Activated CD4-positive, alpha-beta T cell treated with anti-CD3 and anti-CD28 coated beads for 36 hours (primary cell): Measurements from ENCODE around the gene RTKN2. TPM values are rescaled to one million over a fixed set of nuclear protein-coding genes. Genes with fewer than 3 reads are reported as not detected.

Source experiments
- ATAC-seq: fragments of 200-7000 bp; cut with Tn5 transposase; one replicate; pipeline ENCODE4 v1.10.0; 2021; ENCODE audit warnings: mild to moderate bottlenecking, moderate library complexity
- CTCF ChIA-PET: fragments of 350-600 bp; sonication (Branson Sonifier 250); formaldehyde crosslinking; loops from one replicate; lab custom pipeline; 2021; ENCODE audit warnings: antibody characterized with exemption; lab: Charles Lee
- POLR2A ChIA-PET: fragments of 350-600 bp; sonication (Branson Sonifier 250); formaldehyde crosslinking; loops from one replicate; lab custom pipeline; 2021; ENCODE audit warnings: antibody characterized with exemption, inconsistent platforms; lab: Charles Lee
- DNase-seq: peaks from one replicate; pipeline ENCODE4 v3.0.0-alpha.2; 2020
- H3K27ac Mint-ChIP-seq: one replicate; pipeline ENCODE4 v1.8.0; 2021; ENCODE audit warnings: mixed read lengths
- H3K27me3 Mint-ChIP-seq: one replicate; pipeline ENCODE4 v1.8.0; 2021; ENCODE audit warnings: mixed read lengths
- H3K36me3 Mint-ChIP-seq: one replicate; pipeline ENCODE4 v1.8.0; 2021; ENCODE audit warnings: low read depth, mixed read lengths
- H3K4me1 Mint-ChIP-seq: one replicate; pipeline ENCODE4 v1.8.0; 2021; ENCODE audit warnings: mixed read lengths
- H3K4me3 Mint-ChIP-seq: one replicate; pipeline ENCODE4 v1.8.0; 2021; ENCODE audit warnings: mild to moderate bottlenecking, moderate library complexity, mixed read lengths
- H3K9me3 Mint-ChIP-seq: one replicate; pipeline ENCODE4 v1.8.0; 2021; ENCODE audit warnings: low read depth, mixed read lengths
- intact Hi-C, 2 experiments: fragments of 100-400 bp; cut with DNase I in 1 of 2; cut with micrococcal nuclease in 1 of 2; formaldehyde crosslinking; loops; one replicate each; pipeline versions ENCODE4 v1.14.2 to v1.15.1; 2022 to 2024; cut with DNase I, micrococcal nuclease
- total RNA-seq, 2 experiments: library from RNA; stranded (reverse); gene quantifications; one replicate each; pipeline ENCODE4 v1.2.3, GENCODE V29; 2021

RTKN2 gene
- total RNA-seq, 2 experiments from 2014 or later: 4.8 TPM

GRCh38 chr10:62180677-62181076 is 88.0 kb downstream of the RTKN2 start:
- ChIA-PET CTCF (interaction anchor here (0.8 kb wide), 1 partner anchor 64 kb away, joined by 3 read pairs; no protein-coding TSS in a partner anchor), POLR2A (interaction anchor here (0.9 kb wide), 1 partner anchor 134 kb away, joined by 3 read pairs; no protein-coding TSS in a partner anchor)
- Mint-ChIP-seq H3K9me3 (peaks cover 31% of the 10 kb centered on the region), H3K4me1 (peaks cover 75% of the 10 kb centered on the region), H3K36me3 (peaks cover 56% of the 10 kb centered on the region), H3K4me3 (no peak overlapping the region), H3K27me3 (no peaks in the 10 kb centered on the region), H3K27ac (peak overlapping the region; percentile 92)
- ATAC-seq (no peak), DNase-seq (no peak)
- intact Hi-C loops: loop anchor here (5.0 kb wide), 4 partner anchors 68 to 1208 kb away; no protein-coding TSS in a partner anchor

- POLR2A ChIA-PET: interaction anchor here (0.7 kb wide), 1 partner anchor 143 kb away, joined by 4 read pairs; no protein-coding TSS in a partner anchor
- intact Hi-C loops: no loop called here
- H3K9me3 Mint-ChIP-seq: peaks cover 29% of the 10 kb centered on the region
- H3K27me3 Mint-ChIP-seq: no peaks in the 10 kb centered on the region
- CTCF ChIA-PET: interaction anchor here (1.1 to 1.4 kb wide), 2 partner anchors 135 to 140 kb away, joined by 4 to 5 read pairs; no protein-coding TSS in a partner anchor
- ATAC-seq (no peak), DNase-seq (no peak)
- peak overlapping the region; percentile 72 for H3K27ac Mint-ChIP-seq
- H3K4me3 Mint-ChIP-seq: no peak overlapping the region
- H3K4me1 Mint-ChIP-seq: peaks cover 65% of the 10 kb centered on the region
- H3K36me3 Mint-ChIP-seq: peaks cover 48% of the 10 kb centered on the region
These were observed 90.1 kb downstream of the RTKN2 start for GRCh38 chr10:62178568-62178967.

GRCh38 chr10:62177111-62177510 is 91.5 kb downstream of the RTKN2 start:
- ChIA-PET POLR2A (no interaction called here), CTCF (interaction anchor here (0.7 kb wide), 1 partner anchor 9 kb away, joined by 3 read pairs; no protein-coding TSS in a partner anchor)
- no peak overlapping the region for H3K27ac Mint-ChIP-seq
- peaks cover 56% of the 10 kb centered on the region for H3K36me3 Mint-ChIP-seq
- H3K4me3 Mint-ChIP-seq: no peak overlapping the region
- intact Hi-C loops: no loop called here
- DNase-seq: no peak
- peaks cover 52% of the 10 kb centered on the region for H3K4me1 Mint-ChIP-seq
- no peak for ATAC-seq
- peaks cover 39% of the 10 kb centered on the region for H3K9me3 Mint-ChIP-seq
- H3K27me3 Mint-ChIP-seq: no peaks in the 10 kb centered on the region

- ATAC-seq (no peak), DNase-seq (no peak)
- intact Hi-C loops: no loop called here
- ChIA-PET CTCF (interaction anchor here (1.0 kb wide), 1 partner anchor 73 kb away, joined by 3 read pairs; no protein-coding TSS in a partner anchor), POLR2A (no interaction called here)
- H3K27ac Mint-ChIP-seq: no peak overlapping the region
- peaks cover 33% of the 10 kb centered on the region for H3K4me1 Mint-ChIP-seq
- no peaks in the 10 kb centered on the region for H3K27me3 Mint-ChIP-seq
- H3K36me3 Mint-ChIP-seq: peaks cover 40% of the 10 kb centered on the region
- peaks cover 32% of the 10 kb centered on the region for H3K9me3 Mint-ChIP-seq
- H3K4me3 Mint-ChIP-seq: no peak overlapping the region
These were observed 93.4 kb downstream of the RTKN2 start for GRCh38 chr10:62175251-62175650.

- H3K4me1 Mint-ChIP-seq: peaks cover 19% of the 10 kb centered on the region
- POLR2A ChIA-PET: no interaction called here
- ATAC-seq (no peak), DNase-seq (no peak)
- intact Hi-C loops: no loop called here
- H3K36me3 Mint-ChIP-seq: peaks cover 20% of the 10 kb centered on the region
- no peaks in the 10 kb centered on the region for H3K27me3 Mint-ChIP-seq
- H3K9me3 Mint-ChIP-seq: peaks cover 22% of the 10 kb centered on the region
- H3K4me3 Mint-ChIP-seq: no peak overlapping the region
- H3K27ac Mint-ChIP-seq: no peak overlapping the region
- CTCF ChIA-PET: interaction anchor here (0.7 to 1.1 kb wide), 3 partner anchors 12 to 75 kb away, joined by 3 to 5 read pairs (median 3); no protein-coding TSS in a partner anchor
These were observed 96.2 kb downstream of the RTKN2 start for GRCh38 chr10:62172465-62172864.

GRCh38 chr10:62171791-62172190 is 96.9 kb downstream of the RTKN2 start:
- H3K9me3 Mint-ChIP-seq: peaks cover 18% of the 10 kb centered on the region
- intact Hi-C loops: no loop called here
- peaks cover 18% of the 10 kb centered on the region for H3K4me1 Mint-ChIP-seq
- peaks cover 16% of the 10 kb centered on the region for H3K36me3 Mint-ChIP-seq
- ChIA-PET POLR2A (no interaction called here), CTCF (interaction anchor here (0.7 to 1.1 kb wide), 3 partner anchors 12 to 29 kb away, joined by 3 to 5 read pairs (median 3); no protein-coding TSS in a partner anchor)
- H3K27ac Mint-ChIP-seq: no peak overlapping the region
- DNase-seq (no peak), ATAC-seq (no peak)
- no peaks in the 10 kb centered on the region for H3K27me3 Mint-ChIP-seq
- H3K4me3 Mint-ChIP-seq: no peak overlapping the region

GRCh38 chr10:62170732-62171131 is 97.9 kb downstream of the RTKN2 start:
- ChIA-PET CTCF (no interaction called here), POLR2A (no interaction called here)
- H3K4me1 Mint-ChIP-seq: peaks cover 25% of the 10 kb centered on the region
- intact Hi-C loops: no loop called here
- peaks cover 16% of the 10 kb centered on the region for H3K9me3 Mint-ChIP-seq
- ATAC-seq: no peak
- H3K27ac Mint-ChIP-seq: no peak overlapping the region
- H3K36me3 Mint-ChIP-seq: peaks cover 12% of the 10 kb centered on the region
- H3K4me3 Mint-ChIP-seq: no peak overlapping the region
- no peaks in the 10 kb centered on the region for H3K27me3 Mint-ChIP-seq
- DNase-seq: no peak

GRCh38 chr10:62166331-62167131 is 102.1 kb downstream of the RTKN2 start:
- DNase-seq (no peak), ATAC-seq (peak; percentile 53)
- H3K27ac Mint-ChIP-seq: no peak overlapping the region
- H3K4me1 Mint-ChIP-seq: peaks cover 15% of the 10 kb centered on the region
- POLR2A ChIA-PET: no interaction called here
- H3K36me3 Mint-ChIP-seq: no peaks in the 10 kb centered on the region
- H3K4me3 Mint-ChIP-seq: no peak overlapping the region
- intact Hi-C loops: no loop called here
- H3K27me3 Mint-ChIP-seq: no peaks in the 10 kb centered on the region
- H3K9me3 Mint-ChIP-seq: peaks cover 2% of the 10 kb centered on the region
- CTCF ChIA-PET: interaction anchor here (0.6 to 0.9 kb wide), 2 partner anchors 48 to 98 kb away, joined by 3 read pairs; no protein-coding TSS in a partner anchor

GRCh38 chr10:62165803-62166202 is 102.8 kb downstream of the RTKN2 start:
- intact Hi-C loops: no loop called here
- Mint-ChIP-seq H3K9me3 (peaks cover 2% of the 10 kb centered on the region), H3K27ac (no peak overlapping the region), H3K27me3 (no peaks in the 10 kb centered on the region), H3K4me1 (peaks cover 19% of the 10 kb centered on the region), H3K36me3 (no peaks in the 10 kb centered on the region), H3K4me3 (no peak overlapping the region)
- ATAC-seq: no peak
- CTCF ChIA-PET: interaction anchor here (1.3 kb wide), 1 partner anchor 19 kb away, joined by 3 read pairs; no protein-coding TSS in a partner anchor
- DNase-seq: no peak
- POLR2A ChIA-PET: no interaction called here

- Mint-ChIP-seq H3K27ac (no peak overlapping the region), H3K9me3 (peaks cover 2% of the 10 kb centered on the region), H3K4me1 (peaks cover 19% of the 10 kb centered on the region), H3K4me3 (no peak overlapping the region), H3K36me3 (no peaks in the 10 kb centered on the region), H3K27me3 (no peaks in the 10 kb centered on the region)
- CTCF ChIA-PET: no interaction called here
- POLR2A ChIA-PET: interaction anchor here (0.7 kb wide), 1 partner anchor 238 kb away, joined by 3 read pairs; no protein-coding TSS in a partner anchor
- intact Hi-C loops: loop anchor here in 1 of 2 experiments (5.0 kb wide), 1 partner anchor 411 kb away; no protein-coding TSS in a partner anchor
- DNase-seq: no peak
- ATAC-seq: no peak
These were observed 105.6 kb downstream of the RTKN2 start for GRCh38 chr10:62163024-62163423.

- ChIA-PET POLR2A (interaction anchor here (0.7 kb wide), 1 partner anchor 239 kb away, joined by 3 read pairs; no protein-coding TSS in a partner anchor), CTCF (interaction anchor here (1.4 kb wide), 1 partner anchor 102 kb away, joined by 4 read pairs; no protein-coding TSS in a partner anchor)
- Mint-ChIP-seq H3K27me3 (no peaks in the 10 kb centered on the region), H3K9me3 (peaks cover 2% of the 10 kb centered on the region), H3K27ac (no peak overlapping the region), H3K4me1 (peaks cover 17% of the 10 kb centered on the region), H3K4me3 (no peak overlapping the region), H3K36me3 (no peaks in the 10 kb centered on the region)
- ATAC-seq (no peak), DNase-seq (no peak)
- intact Hi-C loops: loop anchor here in 1 of 2 experiments (5.0 kb wide), 1 partner anchor 410 kb away; no protein-coding TSS in a partner anchor
These were observed 106.2 kb downstream of the RTKN2 start for GRCh38 chr10:62162261-62162981.
